Stomach (tissue), 9 donors: Measurements from ENCODE around the gene PELI2. TPM values are rescaled to one million over a fixed set of nuclear protein-coding genes. Genes with fewer than 3 reads are reported as not detected.

Experiments used
- DNase-seq, 2 donors: peaks; one replicate each; pipeline versions ENCODE4 v3.0.0 to v3.0.0-alpha.2; 2013 to 2019
- H3K27ac ChIP-seq, 5 donors: fragments of 200-600 bp in 4 of 5; sonication (generic) in 4 of 5; one replicate each; pipeline ENCODE4 v1.5.1; 2013 to 2019; ENCODE audit warnings: mild to moderate bottlenecking in 1 of 5, moderate library complexity in 1 of 5
- H3K27me3 ChIP-seq, 3 donors: fragments of 200-600 bp; sonication (generic); one replicate each; pipeline ENCODE4 v1.5.1; 2017 to 2019; ENCODE audit warnings: mixed run types in 1 of 3
- H3K36me3 ChIP-seq, 4 donors: fragments of 200-600 bp; sonication (generic); 1 replicate in 3 of 4; 2 replicates in 1 of 4; pipeline ENCODE4 v1.5.1; 2016 to 2019
- H3K4me1 ChIP-seq, 4 donors: fragments of 200-600 bp; sonication (generic); one replicate each; pipeline ENCODE4 v1.5.1; 2016 to 2019
- H3K4me3 ChIP-seq, 4 donors: fragments of 200-600 bp; sonication (generic) in 3 of 4; one replicate each; pipeline ENCODE4 v1.5.1; 2016 to 2019; ENCODE audit warnings: mild to moderate bottlenecking in 1 of 4
- H3K9me3 ChIP-seq, 4 donors: fragments of 200-600 bp; sonication (generic); one replicate each; pipeline ENCODE4 v1.5.1; 2016 to 2019
- CTCF ChIP-seq, 7 experiments: fragments of 450-650 bp in 4 of 7; fragments of 200-600 bp in 3 of 7; sonication (generic) in 3 of 7; IDR thresholded peaks; one replicate each; pipeline ENCODE4 v1.5.1; 2016 to 2019; ENCODE audit warnings: antibody characterized with exemption in 7 of 7, control low read depth in 2 of 7, mild to moderate bottlenecking in 1 of 7
- EP300 ChIP-seq: sonication (generic); formaldehyde crosslinking; IDR thresholded peaks from one replicate; pipeline ENCODE4 v1.6.1; 2017; ENCODE audit warnings: antibody characterized with exemption
- POLR2A ChIP-seq, 4 donors: fragments of 450-650 bp; IDR thresholded peaks; one replicate each; pipeline ENCODE4 v1.6.1; 2016; ENCODE audit warnings: antibody characterized with exemption in 4 of 4, control low read depth in 2 of 4, mild to moderate bottlenecking in 1 of 4, moderate library complexity in 1 of 4
- POLR2AphosphoS5 ChIP-seq, 3 donors: sonication (generic); formaldehyde crosslinking; IDR thresholded peaks; one replicate each; pipeline ENCODE4 v1.6.1; 2016; ENCODE audit warnings: antibody characterized with exemption in 3 of 3
- WGBS, 5 donors: extraction: QIAGEN DNeasy Blood & Tissue Kit in 3 of 5; methylation state at CpG; one replicate each; pipeline versions ENCODE4 v1.1.5 to v1.1.7; 2013 to 2018; 5-methylcytosine and 5-hydroxymethylcytosine counted together
- intact Hi-C: fragments of 100-400 bp; cut with DNase I; formaldehyde crosslinking; loops from one replicate; pipeline ENCODE4 v1.15.1; 2023; ENCODE audit warnings: low total_unique reads
- polyA plus RNA-seq, 3 donors: library from polyadenylated mRNA; stranded (reverse); fragments of 200-250 nt; gene quantifications; one replicate each; pipeline ENCODE4 v1.2.3, GENCODE V29; 2013
- total RNA-seq, 5 donors: library from RNA; depleted of rRNA; stranded (reverse); fragments of >200 nt; gene quantifications; one replicate each; pipeline versions ENCODE4 v1.1.0 to v1.2.3, GENCODE V29; 2014 to 2016
- donor health status: healthy with polysubstance abuse.
- donor health status: Bipolar disorder and iron deficiency.
- donor health status: healthy.

PELI2 gene
- total and polyA plus RNA-seq, 8 donors = 3.0 to 48.3 (median 10.6) TPM

GRCh38 chr14:56309198-56309597 is 191.0 kb downstream of the PELI2 start:
- WGBS, 5 donors = 77 to 84% (median 81%) methylated on average over 4 of the region's 4 CpGs
- Histone ChIP-seq H3K27me3 (no peaks in the 10 kb centered on the region), H3K36me3 (no peaks in the 10 kb centered on the region), H3K9me3 (no peaks in the 10 kb centered on the region), H3K27ac (no peak overlapping the region), H3K4me1 (no peaks in the 10 kb centered on the region), H3K4me3 (no peak overlapping the region)
- no peak for DNase-seq
- no peak for TF ChIP-seq CTCF (IDR thresholded peaks at IDR 0.05)
- intact Hi-C loops = no loop called here

- Histone ChIP-seq H3K27ac (no peak overlapping the region), H3K36me3 (no peaks in the 10 kb centered on the region), H3K27me3 (no peaks in the 10 kb centered on the region), H3K4me1 (no peaks in the 10 kb centered on the region), H3K9me3 (no peaks in the 10 kb centered on the region), H3K4me3 (no peak overlapping the region)
- intact Hi-C loops = no loop called here
- DNase-seq = no peak
- TF ChIP-seq POLR2AphosphoS5 (IDR thresholded peaks at IDR 0.05) = no peak
- TF ChIP-seq EP300 = no peak
- no peak for TF ChIP-seq CTCF (IDR thresholded peaks at IDR 0.05)
- TF ChIP-seq POLR2A (IDR thresholded peaks at IDR 0.05) = no peak
- WGBS, 5 donors = 67 to 81% (median 71%) methylated on average over 10 of the region's 10 CpGs
Observed at GRCh38 chr14:56310643-56311042, 192.4 kb downstream of the PELI2 start.

GRCh38 chr14:56313789-56314188 is 195.6 kb downstream of the PELI2 start:
- WGBS, 5 donors = 88 to 97% (median 93%) methylated on average over 3 of the region's 3 CpGs
- TF ChIP-seq CTCF (IDR thresholded peaks at IDR 0.05) (no peak), POLR2A (IDR thresholded peaks at IDR 0.05) (no peak), EP300 (no peak), POLR2AphosphoS5 (IDR thresholded peaks at IDR 0.05) (no peak)
- Histone ChIP-seq H3K36me3 (no peaks in the 10 kb centered on the region), H3K4me3 (no peak overlapping the region), H3K9me3 (no peaks in the 10 kb centered on the region), H3K27me3 (no peaks in the 10 kb centered on the region), H3K27ac (no peak overlapping the region), H3K4me1 (no peaks in the 10 kb centered on the region)
- DNase-seq = no peak
- intact Hi-C loops = no loop called here

GRCh38 chr14:56318393-56319115 is 200.3 kb downstream of the PELI2 start:
- Histone ChIP-seq H3K27ac (no peak overlapping the region), H3K27me3 (no peaks in the 10 kb centered on the region), H3K36me3 (no peaks in the 10 kb centered on the region), H3K9me3 (no peaks in the 10 kb centered on the region), H3K4me3 (no peak overlapping the region), H3K4me1 (no peaks in the 10 kb centered on the region)
- TF ChIP-seq CTCF (IDR thresholded peaks at IDR 0.05) = no peak
- no peak for TF ChIP-seq POLR2AphosphoS5 (IDR thresholded peaks at IDR 0.05)
- TF ChIP-seq POLR2A (IDR thresholded peaks at IDR 0.05) = no peak
- no peak for TF ChIP-seq EP300
- intact Hi-C loops = no loop called here
- DNase-seq = no peak
- 90 to 96% (median 95%) methylated on average over 9 of the region's 9 CpGs for WGBS, 5 donors
